Right cardiac atrium (tissue), 5 donors: ENCODE data around the gene SCAPER. TPM values are rescaled to one million over a fixed set of nuclear protein-coding genes. Genes with fewer than 3 reads are reported as not detected.

Source experiments
- ATAC-seq, 2 donors: fragments of 200-7000 bp; cut with Tn5 transposase; one replicate each; pipeline versions ENCODE4 v1.8.0 to v1.9.1; 2020; ENCODE audit warnings: moderate library complexity in 2 of 2, mild to moderate bottlenecking in 1 of 2
- DNase-seq, 3 donors: peaks; one replicate each; pipeline ENCODE4 v3.0.0-alpha.2; 2020
- H3K27ac ChIP-seq: one replicate; pipeline ENCODE4 v1.5.1; 2013; ENCODE audit warnings: mild to moderate bottlenecking, low read length, control low read depth, moderate library complexity
- H3K27me3 ChIP-seq: one replicate; pipeline ENCODE4 v1.6.1; 2013; ENCODE audit not compliant: control insufficient read depth, insufficient read depth
- H3K4me1 ChIP-seq: one replicate; pipeline ENCODE4 v1.6.1; 2013; ENCODE audit warnings: low read length; ENCODE audit not compliant: control insufficient read depth, insufficient read depth
- H3K4me3 ChIP-seq: one replicate; pipeline ENCODE4 v1.5.1; 2013; ENCODE audit warnings: low read length, control low read depth
- H3K9me3 ChIP-seq: one replicate; pipeline ENCODE4 v1.6.1; 2013; ENCODE audit warnings: low read length; ENCODE audit not compliant: control insufficient read depth
- WGBS: extraction: QIAGEN DNeasy Blood & Tissue Kit; methylation state at CpG from one replicate; pipeline ENCODE4 v1.1.7; 2013; 5-methylcytosine and 5-hydroxymethylcytosine counted together
- intact Hi-C, 4 donors: fragments of 100-400 bp; cut with DNase I; formaldehyde crosslinking; loops; one replicate each; pipeline versions ENCODE4 v1.11.0 to v1.14.0; 2022 to 2023
- long read RNA-seq, 4 donors: library from polyadenylated mRNA; unstranded; transcript quantifications; one replicate each; pipeline ENCODE4 v2.0.0, GENCODE V29; 2020 to 2021
- polyA plus RNA-seq: library from polyadenylated mRNA; stranded (reverse); fragments of 200-250 nt; gene quantifications from one replicate; pipeline ENCODE4 v1.2.3, GENCODE V29; 2013
- total RNA-seq, 4 donors: library from RNA; stranded (reverse); fragmentation: NEBNext Ultra II Directional; extraction: Animal tissue kit (Norgen Biotek cat#: 25700); gene quantifications; one replicate each; pipeline ENCODE4 v1.2.1, GENCODE V29; 2021
- donor health status: healthy with polysubstance abuse.
- donor health status: DM: no; HTN: yes; CAD: no.
- donor health status: DM: no; HTN: no; CAD: no.
- donor health status: DM: no; HTN: yes; CAD: no; lungs with severe emphysema.
- donor health status: DM: yes; HTN: yes; CAD: no.

Gene SCAPER, protein sequence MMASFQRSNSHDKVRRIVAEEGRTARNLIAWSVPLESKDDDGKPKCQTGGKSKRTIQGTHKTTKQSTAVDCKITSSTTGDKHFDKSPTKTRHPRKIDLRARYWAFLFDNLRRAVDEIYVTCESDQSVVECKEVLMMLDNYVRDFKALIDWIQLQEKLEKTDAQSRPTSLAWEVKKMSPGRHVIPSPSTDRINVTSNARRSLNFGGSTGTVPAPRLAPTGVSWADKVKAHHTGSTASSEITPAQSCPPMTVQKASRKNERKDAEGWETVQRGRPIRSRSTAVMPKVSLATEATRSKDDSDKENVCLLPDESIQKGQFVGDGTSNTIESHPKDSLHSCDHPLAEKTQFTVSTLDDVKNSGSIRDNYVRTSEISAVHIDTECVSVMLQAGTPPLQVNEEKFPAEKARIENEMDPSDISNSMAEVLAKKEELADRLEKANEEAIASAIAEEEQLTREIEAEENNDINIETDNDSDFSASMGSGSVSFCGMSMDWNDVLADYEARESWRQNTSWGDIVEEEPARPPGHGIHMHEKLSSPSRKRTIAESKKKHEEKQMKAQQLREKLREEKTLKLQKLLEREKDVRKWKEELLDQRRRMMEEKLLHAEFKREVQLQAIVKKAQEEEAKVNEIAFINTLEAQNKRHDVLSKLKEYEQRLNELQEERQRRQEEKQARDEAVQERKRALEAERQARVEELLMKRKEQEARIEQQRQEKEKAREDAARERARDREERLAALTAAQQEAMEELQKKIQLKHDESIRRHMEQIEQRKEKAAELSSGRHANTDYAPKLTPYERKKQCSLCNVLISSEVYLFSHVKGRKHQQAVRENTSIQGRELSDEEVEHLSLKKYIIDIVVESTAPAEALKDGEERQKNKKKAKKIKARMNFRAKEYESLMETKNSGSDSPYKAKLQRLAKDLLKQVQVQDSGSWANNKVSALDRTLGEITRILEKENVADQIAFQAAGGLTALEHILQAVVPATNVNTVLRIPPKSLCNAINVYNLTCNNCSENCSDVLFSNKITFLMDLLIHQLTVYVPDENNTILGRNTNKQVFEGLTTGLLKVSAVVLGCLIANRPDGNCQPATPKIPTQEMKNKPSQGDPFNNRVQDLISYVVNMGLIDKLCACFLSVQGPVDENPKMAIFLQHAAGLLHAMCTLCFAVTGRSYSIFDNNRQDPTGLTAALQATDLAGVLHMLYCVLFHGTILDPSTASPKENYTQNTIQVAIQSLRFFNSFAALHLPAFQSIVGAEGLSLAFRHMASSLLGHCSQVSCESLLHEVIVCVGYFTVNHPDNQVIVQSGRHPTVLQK (N-terminal part only)
- total RNA-seq (10 to 100 TPM; 35.9 to 43.5 (median 37.7) TPM), polyA plus RNA-seq (16.3 TPM)
- long read RNA-seq, donor 1, full-length matches to known transcripts = 6 of 51 reads
- long read RNA-seq, donor 1, partial matches to known transcripts = 24 of 51 reads
- long read RNA-seq, donor 1, other reads (novel, unspliced or antisense) = 21 of 51 reads
- long read RNA-seq, donor 2, full-length matches to known transcripts = 1 of 6 reads
- long read RNA-seq, donor 2, partial matches to known transcripts = 2 of 6 reads
- long read RNA-seq, donor 2, other reads (novel, unspliced or antisense) = 3 of 6 reads
- long read RNA-seq, donor 3, full-length matches to known transcripts = 5 of 243 reads
- long read RNA-seq, donor 3, partial matches to known transcripts = 167 of 243 reads
- long read RNA-seq, donor 3, other reads (novel, unspliced or antisense) = 71 of 243 reads
- long read RNA-seq, donor 4, full-length matches to known transcripts = 3 of 13 reads
- long read RNA-seq, donor 4, partial matches to known transcripts = 3 of 13 reads
- long read RNA-seq, donor 4, other reads (novel, unspliced or antisense) = 7 of 13 reads

DNA sequence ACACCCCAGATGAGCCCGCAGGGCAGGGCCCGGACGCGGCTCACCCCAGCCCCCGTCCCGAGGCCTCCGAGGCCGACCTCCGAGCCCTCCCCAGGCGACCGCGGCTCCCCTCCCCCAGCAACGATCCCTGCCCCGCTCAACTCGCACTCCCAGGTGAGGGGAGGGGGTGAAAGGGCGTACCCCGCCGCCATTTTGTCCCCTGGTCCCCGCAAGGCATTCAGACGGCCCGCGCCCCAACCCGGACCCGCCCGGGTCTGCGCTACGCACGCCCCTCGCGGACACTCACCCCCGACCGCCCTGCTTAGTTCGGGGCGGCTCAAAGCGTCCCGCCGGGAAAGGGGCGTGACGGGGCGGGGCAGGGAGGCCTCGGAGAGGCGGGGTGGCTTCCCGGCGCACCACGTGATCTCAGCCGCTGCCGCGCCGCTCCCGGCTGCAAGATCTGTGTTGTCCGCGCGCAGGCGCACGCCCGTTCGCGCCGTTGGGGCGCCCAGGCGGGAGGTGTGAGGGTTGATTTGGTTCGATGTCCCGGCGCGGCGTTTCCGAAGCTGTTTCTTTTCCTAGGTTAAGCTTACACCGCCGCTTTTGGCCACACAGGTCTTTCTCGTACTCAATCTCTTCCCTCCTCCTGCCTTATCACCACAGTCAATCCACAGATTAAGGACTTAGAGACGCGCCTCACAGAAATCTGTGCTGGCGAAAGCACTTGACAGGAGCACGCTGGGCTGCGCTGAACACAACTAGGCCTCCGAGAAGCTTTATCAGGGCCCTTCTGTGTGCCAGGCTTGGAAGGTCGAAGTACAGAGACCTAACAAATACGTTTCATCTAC, at the start of gene SCAPER:
TSS of gene SCAPER (minus strand) at position 328 of the 827 bp plus-strand sequence. CDS start 21,523 bp downstream, outside the sequence.
- peak within 1 kb of the TSS; percentile 86 for H3K27ac ChIP-seq
- no peaks in the 10 kb centered on the region for H3K9me3 ChIP-seq
- H3K4me1 ChIP-seq = no peaks in the 10 kb centered on the region
- no peaks in the 10 kb centered on the region for H3K27me3 ChIP-seq
- under 1% methylated on average over 78 of the region's 78 CpGs for WGBS
- ATAC-seq (peak; percentile 97 to 98), DNase-seq (peak; percentile 97 to 98 (median 98))
- H3K4me3 ChIP-seq = peak within 1 kb of the TSS; percentile 78
- intact Hi-C loops = no loop called here

DNA sequence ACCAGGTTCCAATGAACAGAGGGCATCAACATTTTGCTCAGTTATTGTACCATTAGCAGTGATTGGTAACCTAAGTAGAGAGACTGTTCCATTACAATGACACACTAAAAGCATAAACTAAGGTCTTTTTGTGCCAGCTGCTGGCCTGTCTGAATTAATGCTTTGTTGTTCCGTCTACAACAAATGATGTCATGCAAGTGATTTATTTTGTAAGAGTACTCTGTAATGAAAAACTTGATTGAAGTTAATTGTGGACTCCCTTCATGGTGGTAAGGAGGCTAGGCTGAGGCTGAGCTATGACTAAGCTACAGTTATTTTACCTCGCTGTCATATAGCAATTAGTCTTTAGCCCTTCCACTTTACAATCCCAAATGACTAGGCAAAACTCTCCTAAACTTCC, 49.6 kb upstream of the SCAPER start:
- intact Hi-C loops = no loop called here
- H3K4me1 ChIP-seq = no peaks in the 10 kb centered on the region
- H3K9me3 ChIP-seq = no peaks in the 10 kb centered on the region
- H3K4me3 ChIP-seq = no peak overlapping the region
- no peak overlapping the region for H3K27ac ChIP-seq
- H3K27me3 ChIP-seq = no peaks in the 10 kb centered on the region
- ATAC-seq (no peak), DNase-seq (no peak)
- WGBS = 75% methylated on average over 2 of the region's 2 CpGs

DNA sequence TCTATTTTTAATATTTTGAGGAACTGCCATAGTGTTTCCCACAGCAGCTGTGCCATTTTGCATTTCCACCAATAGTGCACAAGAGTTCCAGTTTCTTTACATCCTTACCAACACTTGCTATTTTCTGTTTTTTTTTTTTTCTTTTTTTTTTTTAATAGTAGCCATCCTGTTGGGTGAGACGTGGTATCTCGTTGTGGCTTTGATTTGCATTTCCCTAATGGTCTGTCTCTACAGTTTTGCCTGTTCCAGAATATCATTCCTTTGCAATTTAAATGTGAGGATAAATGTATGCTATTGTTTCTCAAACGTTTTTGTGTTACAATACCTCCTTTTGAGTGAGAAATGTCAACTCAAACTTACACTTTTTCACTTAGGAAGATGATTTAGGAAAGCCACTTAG, 48.8 kb upstream of the SCAPER start:
- intact Hi-C loops = no loop called here
- ATAC-seq = no peak
- WGBS = 58% methylated on average over 3 of the region's 3 CpGs

DNA sequence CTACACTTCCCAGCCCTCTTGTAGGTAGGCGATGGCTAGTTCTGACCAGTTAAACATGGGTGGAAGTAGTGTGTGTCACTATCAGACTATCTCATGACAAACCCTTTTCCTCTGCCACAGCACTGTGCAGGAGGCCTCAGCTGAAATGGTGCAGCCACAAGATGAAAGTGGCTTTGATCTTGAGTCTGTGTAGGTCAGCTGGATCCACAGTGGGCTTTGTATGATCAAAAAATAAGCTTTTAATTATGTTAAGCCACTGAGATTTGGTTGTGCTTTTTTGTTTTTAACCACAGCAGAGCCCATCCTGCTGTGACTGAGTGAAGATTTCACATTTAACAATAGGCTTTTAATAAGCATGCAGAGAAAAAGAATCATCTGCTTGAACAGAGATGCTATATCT, 46.1 kb upstream of the SCAPER start:
- WGBS = 88% methylated on average over 1 of the region's 1 CpG
- H3K27ac ChIP-seq = no peak overlapping the region
- no peaks in the 10 kb centered on the region for H3K27me3 ChIP-seq
- DNase-seq (no peak), ATAC-seq (no peak)
- H3K4me3 ChIP-seq = no peak overlapping the region
- H3K4me1 ChIP-seq = no peaks in the 10 kb centered on the region
- intact Hi-C loops = no loop called here
- no peaks in the 10 kb centered on the region for H3K9me3 ChIP-seq

More for the DNA sequence above, 48.8 kb upstream of the SCAPER start:
- H3K4me1 ChIP-seq = no peaks in the 10 kb centered on the region
- no peak overlapping the region for H3K27ac ChIP-seq
- no peaks in the 10 kb centered on the region for H3K27me3 ChIP-seq
- DNase-seq = no peak
- H3K9me3 ChIP-seq = no peaks in the 10 kb centered on the region
- no peak overlapping the region for H3K4me3 ChIP-seq

DNA sequence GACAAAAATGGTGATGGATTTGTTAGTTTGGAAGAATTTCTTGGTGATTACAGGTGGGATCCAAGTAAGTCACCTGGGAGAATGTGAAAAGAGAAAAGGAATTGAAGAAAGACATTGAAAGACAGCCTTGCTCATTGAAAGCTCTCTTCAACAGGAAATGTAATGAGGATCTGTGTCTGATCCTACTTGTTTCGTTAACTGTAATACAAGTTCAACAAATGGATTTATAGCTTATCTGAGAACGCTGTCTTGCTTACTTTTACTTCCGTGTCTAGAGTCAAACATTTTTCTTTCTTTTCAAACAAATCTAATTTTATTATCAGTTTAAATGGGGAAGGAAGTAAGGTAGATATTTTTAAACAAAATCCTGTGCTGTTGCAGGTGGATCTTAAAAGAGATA, 42.3 kb upstream of the SCAPER start:
- ATAC-seq = no peak
- Histone ChIP-seq H3K4me1 (no peaks in the 10 kb centered on the region), H3K27ac (no peak overlapping the region), H3K4me3 (no peak overlapping the region), H3K9me3 (no peaks in the 10 kb centered on the region), H3K27me3 (no peaks in the 10 kb centered on the region)
- intact Hi-C loops = no loop called here
- WGBS = 86% methylated on average over 3 of the region's 3 CpGs
- no peak for DNase-seq

DNA sequence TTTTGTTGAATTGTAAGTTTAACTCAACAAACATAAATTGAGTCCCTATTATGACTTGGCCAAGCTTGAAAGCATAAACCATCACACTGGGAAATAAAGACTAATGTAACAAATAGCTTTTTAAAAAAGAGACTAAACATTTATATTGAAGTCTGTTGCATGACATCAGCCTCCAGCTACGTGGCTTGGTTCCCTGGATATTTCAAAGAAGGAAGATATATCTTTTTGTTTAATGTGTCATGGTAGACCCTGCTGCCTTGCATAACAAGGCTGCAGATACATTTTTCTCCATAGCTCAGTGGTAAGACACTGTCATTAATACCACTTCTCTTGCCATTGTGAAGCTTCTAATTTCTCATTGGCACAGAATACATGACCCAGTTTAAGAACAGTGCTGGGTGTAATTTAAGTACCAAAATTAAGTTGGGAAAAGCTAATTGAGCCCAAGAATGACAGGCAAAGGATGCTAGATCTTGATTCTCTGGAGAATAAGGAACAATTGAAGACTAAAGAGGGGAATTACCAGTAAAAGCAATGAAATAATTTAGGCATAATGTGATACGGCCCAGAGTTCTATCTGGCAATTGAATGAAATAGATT, 40.5 kb upstream of the SCAPER start:
- H3K27ac ChIP-seq = no peak overlapping the region
- no peak for ATAC-seq
- intact Hi-C loops = no loop called here
- H3K4me1 ChIP-seq = no peaks in the 10 kb centered on the region
- no peak overlapping the region for H3K4me3 ChIP-seq
- no peak for DNase-seq
- no peaks in the 10 kb centered on the region for H3K9me3 ChIP-seq
- H3K27me3 ChIP-seq = no peaks in the 10 kb centered on the region
- 87% methylated on average over 2 of the region's 2 CpGs for WGBS

DNA sequence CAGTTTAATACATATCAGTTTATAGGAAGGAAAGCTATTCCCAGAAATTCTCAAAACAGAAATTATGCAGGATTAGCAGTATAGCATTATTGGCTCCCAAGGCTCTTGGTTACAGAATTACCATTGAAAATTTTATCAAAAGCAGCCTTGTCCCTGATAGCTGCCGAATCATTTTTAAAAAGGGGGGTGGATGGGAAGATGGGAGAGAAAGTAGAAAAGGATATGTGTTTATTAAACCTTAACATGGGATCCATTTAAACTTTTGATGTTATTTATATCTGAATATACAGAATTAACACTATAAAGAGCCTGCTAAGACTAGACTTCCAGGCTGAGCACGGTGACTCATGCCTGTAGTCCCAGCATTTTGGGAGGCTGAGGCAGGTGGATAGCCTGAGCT, 37.2 kb upstream of the SCAPER start:
- Histone ChIP-seq H3K9me3 (no peaks in the 10 kb centered on the region), H3K27me3 (no peaks in the 10 kb centered on the region), H3K4me3 (no peak overlapping the region), H3K4me1 (no peaks in the 10 kb centered on the region), H3K27ac (no peak overlapping the region)
- no peak for ATAC-seq
- 83% methylated on average over 2 of the region's 2 CpGs for WGBS
- DNase-seq = no peak
- intact Hi-C loops = no loop called here

DNA sequence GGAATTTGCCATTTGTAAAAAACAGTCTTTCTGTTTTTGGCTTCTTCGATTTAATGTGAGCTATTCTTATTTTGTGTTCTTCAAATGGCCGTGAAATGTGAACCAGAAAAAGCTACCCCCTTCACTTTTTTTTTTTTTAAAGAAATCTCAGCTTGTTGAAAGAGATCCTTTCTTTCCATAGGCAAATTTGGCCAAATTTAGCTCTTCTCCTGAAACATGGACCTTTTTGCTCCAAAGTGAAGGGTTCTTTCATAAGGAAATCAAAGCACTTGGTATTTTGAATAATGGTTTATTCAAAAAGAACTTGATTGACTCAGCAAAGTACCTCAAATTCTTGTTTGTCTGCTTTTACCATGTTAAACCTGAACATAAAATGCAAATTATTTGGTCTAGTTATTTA, 36.5 kb upstream of the SCAPER start:
- Histone ChIP-seq H3K4me1 (no peaks in the 10 kb centered on the region), H3K27me3 (no peaks in the 10 kb centered on the region), H3K4me3 (no peak overlapping the region), H3K27ac (no peak overlapping the region), H3K9me3 (no peaks in the 10 kb centered on the region)
- DNase-seq (no peak), ATAC-seq (no peak)
- WGBS = 80% methylated on average over 2 of the region's 2 CpGs
- intact Hi-C loops = no loop called here

DNA sequence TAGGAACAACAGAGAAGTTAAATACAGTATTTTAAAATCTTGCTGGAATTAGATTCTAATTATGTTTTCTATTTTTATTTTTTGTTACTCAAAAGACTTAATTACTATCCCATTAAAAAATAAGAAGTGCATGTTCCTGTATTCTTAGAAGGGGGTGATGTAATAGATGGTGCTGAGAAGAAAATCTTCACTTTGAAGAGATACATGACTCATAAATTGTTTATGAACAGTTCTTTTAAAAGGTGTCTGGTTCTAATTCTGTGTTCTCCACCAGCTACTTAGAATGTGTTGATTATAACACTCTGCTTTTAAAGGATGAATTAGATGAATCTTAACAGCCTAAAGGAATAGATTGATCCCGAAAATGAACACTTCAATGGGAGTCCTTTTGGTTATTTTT, 34.6 kb upstream of the SCAPER start:
- no peaks in the 10 kb centered on the region for H3K9me3 ChIP-seq
- intact Hi-C loops = no loop called here
- DNase-seq (no peak), ATAC-seq (no peak)
- no peaks in the 10 kb centered on the region for H3K27me3 ChIP-seq
- H3K4me1 ChIP-seq = no peaks in the 10 kb centered on the region
- H3K27ac ChIP-seq = no peak overlapping the region
- no peak overlapping the region for H3K4me3 ChIP-seq
- WGBS = 0% methylated on average over 1 of the region's 1 CpG
